HG03064 (cell line): ENCODE results near the gene SMC5.

Experiments used
- ATAC-seq: cut with Tn5 transposase; IDR thresholded peaks from one replicate; pipeline ENCODE4 v1.9.1; 2021; ENCODE audit warnings: low read depth; ENCODE audit not compliant: unreplicated experiment

Gene SMC5

GRCh38 chr9:70402213-70402612 lies 143.4 kb downstream of the SMC5 start:
- ATAC-seq: no peak

- no peak for ATAC-seq
Observed at GRCh38 chr9:70403166-70403565, 144.4 kb downstream of the SMC5 start.

- no peak for ATAC-seq
Observed at GRCh38 chr9:70403618-70404025, 144.8 kb downstream of the SMC5 start.

GRCh38 chr9:70404261-70404660 lies 145.5 kb downstream of the SMC5 start:
- no peak for ATAC-seq
